KMS-11 (cell line): ENCODE measurements around the gene HES2.

Experiments
- H2AFZ ChIP-seq: fragments of 200-600 bp; sonication (generic); 2 replicates; pipeline ENCODE4 v1.6.1; 2016; ENCODE audit warnings: antibody characterized with exemption, mixed run types, low read depth
- H3K27ac ChIP-seq: fragments of 200-600 bp; sonication (generic); 2 replicates; pipeline ENCODE4 v1.6.1; 2016; ENCODE audit warnings: mild to moderate bottlenecking, mixed run types
- H3K27me3 ChIP-seq: fragments of 200-600 bp; sonication (generic); 2 replicates; pipeline ENCODE4 v1.6.1; 2017; ENCODE audit warnings: mild to moderate bottlenecking, low read depth, mixed run types, moderate library complexity; ENCODE audit not compliant: insufficient read depth
- H3K36me3 ChIP-seq: fragments of 200-600 bp; sonication (generic); 2 replicates; pipeline ENCODE4 v1.6.1; 2017; ENCODE audit warnings: mild to moderate bottlenecking, mixed run types; ENCODE audit not compliant: insufficient read depth
- H3K4me1 ChIP-seq: fragments of 200-600 bp; sonication (generic); 2 replicates; pipeline ENCODE4 v1.6.1; 2016; ENCODE audit warnings: mild to moderate bottlenecking, low read depth, mixed run types; ENCODE audit not compliant: poor library complexity, severe bottlenecking
- H3K4me2 ChIP-seq: fragments of 200-600 bp; sonication (generic); 2 replicates; pipeline ENCODE4 v1.7.0; 2016; ENCODE audit warnings: mild to moderate bottlenecking, mixed run types
- H3K4me3 ChIP-seq: fragments of 200-600 bp; sonication (generic); IDR thresholded peaks from 2 replicates; pipeline ENCODE4 v1.6.1; 2017; ENCODE audit warnings: low read depth, low read length, mixed read lengths; ENCODE audit not compliant: insufficient read depth
- H3K79me2 ChIP-seq: fragments of 200-600 bp; sonication (generic); 2 replicates; pipeline ENCODE4 v1.6.1; 2016; ENCODE audit warnings: low read depth, mixed run types; ENCODE audit not compliant: insufficient read depth
- H3K9ac ChIP-seq: fragments of 200-600 bp; sonication (generic); 2 replicates; pipeline ENCODE4 v1.6.1; 2016; ENCODE audit warnings: mild to moderate bottlenecking, mixed run types
- H4K20me1 ChIP-seq: fragments of 200-600 bp; sonication (generic); 2 replicates; pipeline ENCODE4 v1.6.1; 2016; ENCODE audit warnings: mild to moderate bottlenecking, mixed run types; ENCODE audit not compliant: insufficient read depth
- CTCF ChIP-seq: fragments of 200-600 bp; sonication (generic); conservative IDR thresholded peaks from 2 replicates; pipeline ENCODE4 v1.6.1; 2017; ENCODE audit warnings: low read depth, mild to moderate bottlenecking, antibody characterized with exemption, low read length, moderate library complexity, mixed read lengths

Gene HES2

GRCh38 chr1:6463120-6463412 is 43.3 kb upstream of the HES2 start:
- H3K4me2 ChIP-seq = no peak overlapping the region
- no peak for TF ChIP-seq CTCF
- H3K27ac ChIP-seq = no peak overlapping the region
- H3K79me2 ChIP-seq = no peaks in the 10 kb centered on the region
- H3K27me3 ChIP-seq = peaks cover 54% of the 10 kb centered on the region
- H3K4me1 ChIP-seq = peaks cover 6% of the 10 kb centered on the region
- no peak overlapping the region for H3K9ac ChIP-seq
- no peaks in the 10 kb centered on the region for H4K20me1 ChIP-seq
- no peak overlapping the region for H2AFZ ChIP-seq
- no peak overlapping the region for H3K4me3 ChIP-seq
- no peaks in the 10 kb centered on the region for H3K36me3 ChIP-seq

- H3K4me3 ChIP-seq = no peak overlapping the region
- no peaks in the 10 kb centered on the region for H4K20me1 ChIP-seq
- no peak overlapping the region for H3K4me2 ChIP-seq
- no peaks in the 10 kb centered on the region for H3K36me3 ChIP-seq
- H3K4me1 ChIP-seq = peaks cover 6% of the 10 kb centered on the region
- H3K9ac ChIP-seq = no peak overlapping the region
- no peak overlapping the region for H2AFZ ChIP-seq
- H3K79me2 ChIP-seq = no peaks in the 10 kb centered on the region
- TF ChIP-seq CTCF = no peak
- no peak overlapping the region for H3K27ac ChIP-seq
- peaks cover 56% of the 10 kb centered on the region for H3K27me3 ChIP-seq
These were observed 42.8 kb upstream of the HES2 start for GRCh38 chr1:6462412-6463119.

DNA sequence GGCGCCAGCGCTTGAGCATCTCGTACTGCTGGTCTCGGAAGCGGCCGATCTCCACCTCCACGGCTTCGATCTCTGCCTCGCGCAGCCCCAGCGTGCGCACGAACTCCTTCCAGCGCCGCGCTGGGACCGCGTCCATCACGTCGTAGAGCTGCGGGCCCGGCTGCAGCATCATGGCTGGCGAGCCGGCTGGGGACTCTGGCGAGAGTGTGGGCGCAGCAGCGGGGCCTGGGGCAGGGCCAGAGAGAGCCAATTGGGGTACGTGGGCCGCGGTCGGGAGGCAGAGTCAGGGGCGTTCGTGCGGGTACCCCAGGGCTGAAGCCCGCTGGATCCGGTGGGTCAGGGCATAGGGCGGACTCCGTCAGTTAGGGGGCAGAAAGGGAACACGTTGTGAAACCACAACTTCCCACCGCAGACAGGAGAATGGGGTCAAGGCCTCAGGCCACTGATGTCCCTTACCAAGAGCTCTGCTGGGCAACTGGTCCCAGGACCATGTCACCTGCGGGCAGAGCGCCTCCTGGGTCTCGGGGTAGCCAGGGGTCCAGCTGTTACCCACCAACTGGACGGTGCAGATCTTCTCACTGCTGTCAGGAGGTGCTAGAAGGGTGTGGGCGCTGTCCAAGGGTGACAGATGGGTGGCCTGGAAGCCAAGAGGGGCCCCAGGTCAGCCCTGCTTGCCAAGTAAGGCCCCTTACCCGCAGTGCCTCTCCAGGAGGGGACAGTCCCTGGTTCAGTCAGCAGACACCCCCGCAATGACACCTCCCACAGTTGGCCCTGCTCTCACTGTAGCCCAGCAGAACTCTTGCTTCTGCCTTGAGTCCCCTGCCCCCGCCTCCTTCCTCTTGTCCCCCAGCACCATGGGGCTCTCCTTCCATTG is 42.1 kb upstream of the HES2 start:
- Histone ChIP-seq H3K4me3 (no peak overlapping the region), H3K4me2 (no peak overlapping the region), H2AFZ (no peak overlapping the region), H3K4me1 (peaks cover 6% of the 10 kb centered on the region), H3K9ac (no peak overlapping the region), H3K79me2 (no peaks in the 10 kb centered on the region), H3K27me3 (peaks cover 56% of the 10 kb centered on the region), H4K20me1 (no peaks in the 10 kb centered on the region), H3K27ac (no peak overlapping the region), H3K36me3 (no peaks in the 10 kb centered on the region)
- no peak for TF ChIP-seq CTCF

GRCh38 chr1:6461051-6461530 is 41.4 kb upstream of the HES2 start:
- Histone ChIP-seq H3K79me2 (no peaks in the 10 kb centered on the region), H3K4me3 (no peak overlapping the region), H3K4me1 (peaks cover 6% of the 10 kb centered on the region), H3K36me3 (no peaks in the 10 kb centered on the region), H4K20me1 (no peaks in the 10 kb centered on the region), H3K9ac (no peak overlapping the region), H2AFZ (no peak overlapping the region), H3K27ac (no peak overlapping the region), H3K27me3 (peaks cover 55% of the 10 kb centered on the region), H3K4me2 (no peak overlapping the region)
- TF ChIP-seq CTCF = no peak
